ENCODE data around the gene CLEC1B.
"Not testable (repeated sequence)": the region's sequence is repeated elsewhere in the genome, so short reads cannot be mapped to it uniquely, and the experiment has no call there.

The CLEC1B gene

DNA sequence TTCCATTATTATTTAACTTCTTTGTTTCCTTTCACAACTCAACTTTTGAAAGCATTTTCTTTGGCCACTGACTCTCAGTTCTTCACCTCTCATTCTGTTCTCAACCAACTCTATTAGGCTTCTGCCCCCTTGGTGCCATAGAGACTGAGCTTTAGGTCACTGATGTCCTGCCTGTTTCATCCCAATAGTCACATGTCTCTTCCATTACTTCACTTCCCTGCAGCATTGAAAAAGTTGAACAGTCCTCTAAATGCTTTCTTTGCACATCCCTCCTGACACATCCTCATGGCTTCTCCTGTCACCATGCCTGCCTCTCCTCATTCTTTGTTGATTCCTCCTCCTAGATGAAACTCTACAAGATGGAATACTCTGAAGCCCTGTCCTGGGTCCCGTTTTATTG lies 25.0 kb downstream of the CLEC1B start:
- no peak for DNase-seq

DNA sequence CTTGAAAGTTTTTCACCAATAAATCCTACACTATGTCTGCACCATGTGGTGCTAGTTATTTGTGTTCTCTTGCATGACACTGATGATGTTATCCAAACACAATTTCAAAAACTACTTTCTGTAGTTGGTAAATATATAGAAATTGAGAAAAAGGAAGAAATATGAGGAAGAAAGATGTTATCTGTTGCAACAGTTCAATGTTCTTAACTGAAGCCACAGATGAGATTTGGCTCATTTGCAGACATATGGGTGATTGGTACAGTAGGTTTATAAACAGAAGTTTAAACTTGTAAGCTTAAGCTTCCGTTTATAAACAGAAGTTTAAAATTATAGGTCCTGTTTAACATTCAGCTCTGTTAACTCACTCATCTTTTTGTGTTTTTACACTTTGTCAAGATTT lies 27.7 kb downstream of the CLEC1B start, which contains the start of gene CLEC12A:
TSS of gene CLEC12A (plus strand) at position 229 of the 400 bp plus-strand sequence. CDS start 188 bp downstream, outside the sequence.
- DNase-seq: no peak

DNA sequence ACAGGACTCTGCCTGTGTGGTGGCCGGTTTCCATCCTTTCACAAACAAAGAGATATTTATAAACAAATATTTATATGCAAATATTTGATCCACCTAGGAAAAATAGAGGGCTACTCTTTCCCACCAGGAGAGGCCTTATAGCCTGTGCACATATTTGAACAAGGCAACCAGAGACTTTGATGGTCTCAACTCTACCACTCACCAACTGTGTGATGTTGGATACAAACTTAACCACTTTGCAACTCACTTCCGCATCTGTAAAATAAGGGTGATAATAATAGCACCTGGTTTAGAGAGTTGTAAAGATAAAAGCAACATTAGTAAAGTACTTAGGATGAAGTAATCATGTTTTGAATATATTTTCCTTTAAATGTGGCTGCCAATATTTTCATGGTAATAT lies 29.2 kb downstream of the CLEC1B start:
- no peak for DNase-seq

DNA sequence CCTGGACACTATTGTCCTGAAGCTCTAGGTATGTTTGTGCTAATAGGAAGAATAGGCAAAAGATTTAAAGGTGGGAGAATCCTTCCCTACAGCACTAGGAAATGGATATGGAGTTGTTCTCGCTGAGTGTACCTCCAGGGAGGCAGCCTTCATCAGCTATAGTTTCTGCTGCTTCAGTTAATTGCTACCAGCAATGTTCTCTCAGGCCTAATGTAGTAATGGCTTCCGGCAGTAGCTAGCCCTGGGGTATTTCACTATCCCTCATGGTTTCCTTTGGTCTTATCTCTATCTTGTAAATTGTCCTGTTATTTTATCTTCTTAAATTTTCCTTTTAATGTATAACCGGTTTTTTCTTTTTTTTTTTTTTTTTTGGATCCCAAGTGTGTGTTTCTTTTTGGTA lies 37.0 kb downstream of the CLEC1B start:
- DNase-seq: no peak

DNA sequence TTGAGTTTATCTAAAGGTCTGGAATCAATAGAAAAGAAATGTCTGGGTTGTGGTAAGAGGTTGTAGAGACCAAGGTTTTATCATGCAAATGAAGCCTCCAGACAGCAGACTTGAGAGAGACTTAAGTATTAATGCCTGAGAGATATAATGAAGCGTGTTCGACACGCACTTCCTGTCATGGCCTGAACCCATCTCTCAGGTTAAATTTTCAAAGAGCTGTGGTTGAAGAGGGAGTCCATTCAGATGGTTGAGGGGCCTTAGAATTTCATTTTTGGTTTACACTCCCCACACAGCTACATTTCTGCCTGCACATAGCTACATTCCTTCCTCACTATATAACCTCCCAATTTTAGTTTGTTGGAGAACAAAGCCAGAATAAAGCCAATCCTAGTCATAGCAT lies 37.8 kb downstream of the CLEC1B start:
- no peak for DNase-seq

DNA sequence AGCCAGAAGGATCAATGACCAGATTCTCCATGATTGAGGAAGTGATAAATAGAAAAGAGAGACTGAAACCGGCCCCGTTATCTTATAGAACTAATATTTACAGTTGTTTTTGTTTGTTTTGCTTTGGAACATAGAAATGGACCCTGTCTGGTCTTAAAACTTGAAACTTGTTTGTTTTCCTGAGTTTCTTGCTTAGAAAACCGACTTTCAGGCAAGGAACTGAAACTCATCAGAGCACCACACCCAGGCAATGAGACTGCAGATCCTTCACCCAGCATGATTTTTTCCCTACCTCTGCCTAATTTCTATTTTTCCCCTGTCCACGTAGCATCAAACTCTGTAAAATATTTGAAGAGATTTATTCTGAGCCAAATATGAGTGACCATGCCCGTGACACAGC lies 38.3 kb downstream of the CLEC1B start:
- no peak for DNase-seq

DNA sequence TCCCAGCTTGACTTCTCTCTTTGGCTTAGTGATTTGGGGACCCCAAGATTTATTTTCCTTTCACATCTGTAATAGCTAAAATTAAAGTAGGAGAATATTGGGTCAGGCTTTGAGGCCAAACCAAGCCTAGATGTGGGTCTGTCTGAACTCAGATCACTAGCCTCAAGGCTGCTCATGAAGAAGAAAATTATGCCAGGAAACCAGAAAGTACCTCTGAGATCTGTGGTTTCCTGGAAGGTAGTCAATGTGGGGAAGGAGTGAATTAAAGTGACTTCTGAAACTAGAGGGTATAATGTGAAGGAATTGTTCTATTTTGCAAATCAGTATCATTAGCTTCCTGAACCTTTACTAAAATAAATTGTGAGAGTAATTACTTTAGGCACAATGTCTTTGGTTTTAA lies 41.1 kb downstream of the CLEC1B start:
- no peak for DNase-seq

DNA sequence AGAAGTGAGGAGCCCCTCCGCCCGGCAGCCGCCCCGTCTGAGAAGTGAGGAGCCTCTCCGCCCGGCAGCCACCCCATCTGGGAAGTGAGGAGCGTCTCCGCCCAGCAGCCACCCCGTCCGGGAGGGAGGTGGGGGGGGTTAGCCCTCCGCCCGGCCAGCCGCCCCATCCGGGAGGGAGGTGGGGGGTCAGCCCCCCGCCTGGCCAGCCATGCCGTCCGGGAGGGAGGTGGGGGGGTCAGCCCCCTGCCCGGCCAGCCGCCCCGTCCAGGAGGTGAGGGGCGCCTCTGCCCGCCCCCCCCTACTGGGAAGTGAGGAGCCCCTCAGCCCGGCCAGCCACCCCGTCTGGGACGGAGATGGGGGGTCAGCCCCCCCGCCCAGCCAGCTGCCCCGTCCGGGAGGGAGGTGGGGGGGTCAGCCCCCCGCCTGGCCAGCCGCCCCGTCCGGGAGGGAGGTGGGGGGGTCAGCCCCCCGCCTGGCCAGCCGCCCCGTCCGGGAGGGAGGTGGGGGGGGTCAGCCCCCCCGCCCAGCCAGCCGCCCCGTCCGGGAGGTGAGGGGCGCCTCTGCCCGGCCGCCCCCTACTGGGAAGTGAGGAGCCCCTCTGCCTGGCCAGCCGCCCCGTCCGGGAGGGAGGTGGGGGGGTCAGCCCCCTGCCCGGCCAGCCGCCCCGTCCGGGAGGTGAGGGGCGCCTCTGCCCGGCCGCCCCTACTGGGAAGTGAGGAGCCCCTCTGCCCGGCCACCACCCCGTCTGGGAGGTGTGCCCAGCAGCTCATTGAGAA lies 45.8 kb downstream of the CLEC1B start:
- not testable (repeated sequence) for DNase-seq

DNA sequence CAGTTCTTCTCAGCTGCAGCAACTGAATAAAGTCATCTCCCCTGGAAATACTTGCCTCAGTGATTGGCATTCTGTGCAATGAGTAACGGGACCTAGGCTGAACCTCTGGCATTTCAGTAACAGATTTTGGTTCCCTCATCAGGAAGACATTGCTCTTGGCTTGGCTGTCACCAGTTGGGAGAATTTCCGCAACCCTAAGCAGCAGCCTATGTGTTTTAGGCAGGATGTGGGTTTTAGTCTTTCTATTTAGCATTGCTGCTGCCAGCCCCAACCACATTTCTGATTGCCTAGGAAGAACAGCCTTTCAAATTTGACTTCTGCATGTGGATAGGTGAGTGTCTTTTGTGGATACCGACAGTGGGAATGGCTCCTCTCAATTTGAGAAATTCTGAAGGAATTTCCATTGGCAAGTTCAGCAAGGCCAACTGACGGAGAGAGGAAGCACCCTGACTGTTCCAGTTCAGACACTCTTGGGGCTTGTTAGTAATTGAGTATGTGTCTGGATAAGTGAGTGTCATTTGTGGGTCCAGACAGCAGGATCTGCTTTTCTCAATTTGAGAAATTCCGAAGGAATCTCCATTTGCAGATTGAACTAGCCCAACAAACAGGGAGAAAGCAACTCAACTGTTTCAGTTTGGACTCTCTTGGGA lies 47.8 kb downstream of the CLEC1B start:
- peak in 1 of 2 donors; percentile 6 for DNase-seq

DNA sequence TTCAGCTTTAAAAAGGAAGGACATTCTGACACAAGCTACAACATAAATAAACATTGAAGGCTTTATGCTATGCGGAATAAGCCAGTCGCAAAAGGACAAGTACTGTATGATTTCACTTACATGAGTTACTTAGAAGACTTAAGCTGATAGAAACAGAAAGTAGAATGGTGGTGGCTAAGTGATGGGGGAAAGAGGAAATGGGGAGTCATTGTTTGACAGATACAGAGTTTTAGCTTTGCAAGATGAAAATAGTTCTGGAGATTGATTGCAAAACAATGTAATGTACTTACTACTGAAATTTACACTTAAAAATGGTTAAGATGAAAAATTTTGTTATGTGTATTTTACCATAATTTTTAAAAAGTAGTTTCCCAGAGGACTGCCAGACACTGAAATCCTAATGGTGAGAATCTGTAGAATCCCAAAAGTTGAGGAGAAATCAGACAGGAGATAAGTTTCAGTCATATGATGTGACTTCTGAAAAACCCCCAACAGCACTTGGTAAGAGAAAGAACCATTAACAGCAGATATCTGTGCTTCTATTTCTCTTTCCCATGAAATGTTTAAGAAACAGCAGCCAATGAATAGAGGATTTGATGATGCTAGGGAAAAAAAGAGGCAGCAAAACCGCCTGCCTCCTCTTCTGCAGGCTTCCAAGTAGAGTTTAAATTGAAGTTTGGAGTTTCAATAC lies 50.2 kb downstream of the CLEC1B start:
- no peak for DNase-seq

DNA sequence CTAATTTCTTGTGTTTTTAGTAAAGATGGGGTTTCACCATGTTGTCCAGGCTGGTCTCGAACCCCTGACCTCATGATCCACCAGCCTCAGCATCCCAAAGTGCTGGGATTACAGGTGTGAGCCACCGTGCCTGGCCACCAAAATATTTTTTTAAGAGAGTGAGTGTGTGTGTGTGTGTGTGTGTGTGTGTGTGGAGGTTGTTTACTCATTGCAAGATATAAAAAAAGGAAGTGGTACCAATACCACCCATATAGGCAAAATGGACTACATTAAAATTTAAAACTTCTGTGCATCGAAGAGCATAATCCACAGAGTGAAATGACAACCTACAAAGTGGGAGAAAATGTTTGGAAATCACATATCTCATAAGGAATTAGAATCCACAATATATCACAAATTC lies 51.2 kb downstream of the CLEC1B start:
- no peak for DNase-seq

DNA sequence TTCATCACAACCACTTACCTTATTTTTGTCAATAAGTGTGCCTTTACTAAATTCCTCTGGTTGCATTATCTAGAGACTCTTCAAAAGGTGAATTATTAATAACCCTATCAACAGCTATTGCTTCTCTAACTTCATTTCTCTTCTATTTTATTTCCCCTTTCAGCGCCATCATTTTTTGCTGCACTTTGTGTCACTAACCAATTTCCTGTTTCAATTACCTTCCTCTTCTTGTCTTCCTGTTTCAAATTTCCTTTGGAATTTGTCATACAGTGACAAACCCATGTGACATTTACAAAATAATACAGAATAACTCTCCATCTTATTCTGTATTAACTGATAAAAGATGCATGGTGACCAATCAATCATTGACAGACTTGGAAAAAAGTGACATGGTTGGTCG lies 54.5 kb downstream of the CLEC1B start:
- no peak for DNase-seq

DNA sequence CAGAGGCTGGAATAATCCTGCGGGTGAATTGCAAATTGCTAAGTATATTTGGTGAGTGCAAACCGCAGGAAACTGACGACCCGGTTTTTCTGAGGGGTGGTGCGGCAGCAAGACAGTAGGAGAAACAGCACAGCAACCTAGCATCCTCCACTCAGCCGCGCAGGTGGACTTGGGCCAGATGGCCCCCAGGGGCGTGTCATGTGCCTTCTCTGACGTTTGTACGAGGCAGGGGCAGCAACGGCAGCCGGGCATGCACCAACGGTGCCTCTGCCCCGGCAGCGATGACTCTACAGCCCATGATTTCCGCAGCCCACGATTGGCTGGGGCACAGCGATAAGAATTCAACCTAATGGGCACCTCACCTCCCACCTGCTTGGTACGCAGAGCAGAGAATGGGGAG lies 55.7 kb downstream of the CLEC1B start:
- no peak for DNase-seq

All from stimulated activated CD4-positive, alpha-beta T cell treated with anti-CD3 and anti-CD28 coated beads, Interleukin-2, amount 100 ng/mL, for 48 hours (primary cell).